ENCODE data around the gene PABPN1L. TPM values are rescaled to one million over a fixed set of nuclear protein-coding genes. Genes with fewer than 3 reads are reported as not detected.

The PABPN1L gene
- total and polyA plus RNA-seq, 2 of the 4 experiments (the other 2 are of a cell fraction), result not detected

GRCh38 chr16:88828711-88829110 lies 37.7 kb downstream of the PABPN1L start:
- Histone ChIP-seq H2BK5ac (ENCODE audit: low read depth, low read length, poor library complexity, severe bottlenecking) (no peak overlapping the region), H3K4me2 (ENCODE audit: low read depth, low read length) (no peak overlapping the region), H3K9me3 (ENCODE audit: control insufficient read depth, insufficient read depth, low read length) (no peaks in the 10 kb centered on the region), H2AK5ac (ENCODE audit: low read depth, low read length) (no peak overlapping the region), H2BK20ac (ENCODE audit: low read depth, low read length) (no peak overlapping the region), H3K27ac (ENCODE audit: insufficient read depth, low read length) (no peak overlapping the region), H4K8ac (ENCODE audit: low read depth in 2 of 2, low read length in 2 of 2) (no peak overlapping the region), H3K27me3 (ENCODE audit: control insufficient read depth, insufficient read depth, low read length) (no peaks in the 10 kb centered on the region), H3K36me3 (ENCODE audit: control insufficient read depth, insufficient read depth, low read length) (peaks cover 23% of the 10 kb centered on the region), H3K4ac (ENCODE audit: low read depth, low read length) (no peak overlapping the region), H4K91ac (ENCODE audit: insufficient read depth, low read depth, low read length) (no peak overlapping the region), H2BK120ac (ENCODE audit: low read depth, low read length) (no peak overlapping the region), H3K4me1 (ENCODE audit: control insufficient read depth, insufficient read depth, low read length) (peaks cover 4% of the 10 kb centered on the region; the same call in 1 of the 2 replicates), H3K23ac (ENCODE audit: low read depth, low read length) (no peak overlapping the region), H3K56ac (ENCODE audit: extremely low read depth, insufficient read depth, low read length) (no peak overlapping the region), H2AK9ac (replicated peaks; ENCODE audit: low read depth, low read length, poor library complexity) (no peak overlapping the region), H2AFZ (replicated peaks; ENCODE audit: low read length, poor library complexity) (no peak overlapping the region), H3K9me1 (ENCODE audit: insufficient read depth, low read length) (no peaks in the 10 kb centered on the region), H2BK15ac (ENCODE audit: low read depth, low read length) (no peak overlapping the region), H4K5ac (ENCODE audit: low read depth, low read length) (no peak overlapping the region), H3K18ac (ENCODE audit: low read depth, low read length) (no peak overlapping the region), H3K4me3 (ENCODE audit: insufficient read depth, low read depth, low read length) (no peak overlapping the region), H3K79me1 (ENCODE audit: low read depth in 1 of 2, low read length in 2 of 2) (no peaks in the 10 kb centered on the region), H4K20me1 (ENCODE audit: insufficient read depth, low read length) (peaks cover 4% of the 10 kb centered on the region; the same call in 1 of the 2 replicates), H3K14ac (replicated peaks; ENCODE audit: low read depth, low read length) (no peak overlapping the region), H3K9ac (ENCODE audit: low read depth, low read length) (no peak overlapping the region)
- dilution Hi-C loops (cut with HindIII; ENCODE audit: low sequenced_read_pairs, unreplicated experiment), result no loop called here
- ChIA-PET POLR2A (ENCODE audit: unreplicated experiment) (no interaction called here), CTCF (no interaction called here)
- BruUV-seq (replicated peaks), result no TSS peak
- whole genome bisulfite sequencing, 2 experiments (ENCODE audit: extremely low coverage in 2 of 2, insufficient read length in 1 of 2), result 94% methylated on average over 7 of the region's 24 CpGs; no CpG with 5 or more reads in 1 of the 2 experiments
- intact Hi-C loops (cut with micrococcal nuclease), result no loop called here
- TF ChIP-seq MAZ (IDR thresholded peaks at IDR 0.05; ENCODE audit: borderline replicate concordance, low read depth, low read length) (no peak), RCOR1 (IDR thresholded peaks at IDR 0.05; ENCODE audit: insufficient replicate concordance, low read length) (no peak), CHD1 (IDR thresholded peaks at IDR 0.05; ENCODE audit: low read depth, low read length) (no peak), RAD21 (IDR thresholded peaks at IDR 0.05; ENCODE audit: low read length) (no peak), POLR2A (IDR thresholded peaks at IDR 0.05; ENCODE audit: low read depth, low read length) (no peak), CEBPB (IDR thresholded peaks at IDR 0.05; ENCODE audit: low read depth, low read length) (no peak), NFE2L2 (IDR thresholded peaks at IDR 0.05; ENCODE audit: low read depth, low read length) (no peak), RFX5 (IDR thresholded peaks at IDR 0.05; ENCODE audit: low read depth, low read length) (no peak)
- TF ChIP-seq, protein P1, sequence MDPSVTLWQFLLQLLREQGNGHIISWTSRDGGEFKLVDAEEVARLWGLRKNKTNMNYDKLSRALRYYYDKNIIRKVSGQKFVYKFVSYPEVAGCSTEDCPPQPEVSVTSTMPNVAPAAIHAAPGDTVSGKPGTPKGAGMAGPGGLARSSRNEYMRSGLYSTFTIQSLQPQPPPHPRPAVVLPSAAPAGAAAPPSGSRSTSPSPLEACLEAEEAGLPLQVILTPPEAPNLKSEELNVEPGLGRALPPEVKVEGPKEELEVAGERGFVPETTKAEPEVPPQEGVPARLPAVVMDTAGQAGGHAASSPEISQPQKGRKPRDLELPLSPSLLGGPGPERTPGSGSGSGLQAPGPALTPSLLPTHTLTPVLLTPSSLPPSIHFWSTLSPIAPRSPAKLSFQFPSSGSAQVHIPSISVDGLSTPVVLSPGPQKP (IDR thresholded peaks at IDR 0.05; ENCODE audit: borderline replicate concordance, low read depth, low read length), result no peak
- DNase-seq, result no peak
- in situ Hi-C loops (cut with MboI; ENCODE audit: low sequenced_read_pairs), result no loop called here
- no peak for ATAC-seq (ENCODE audit: low read depth)

Data from IMR-90 (cell line).